GM12878 (cell line): ENCODE measurements around the gene VRK3.

ENCODE experiments used
- CEBPB ChIP-seq, 2 experiments: fragments of 150-350 bp in 1 of 2; IDR thresholded peaks; 2 replicates each; pipeline ENCODE4 v1.6.1; 2012 to 2014; ENCODE audit warnings: low read depth in 2 of 2, low read length in 2 of 2, borderline replicate concordance in 1 of 2, inconsistent platforms in 1 of 2
- CTCF ChIP-seq, 3 experiments: IDR thresholded peaks in 2 of 3; conservative IDR thresholded peaks in 1 of 3; 2 replicates each; pipeline ENCODE4 v1.5.1; 2011; ENCODE audit warnings: low read depth in 3 of 3, low read length in 3 of 3, mild to moderate bottlenecking in 3 of 3, control low read depth in 2 of 3, moderate library complexity in 2 of 3, inconsistent platforms in 1 of 3, mixed read lengths in 1 of 3; ENCODE audit not compliant: control insufficient read depth in 2 of 3, insufficient read depth in 1 of 3; ENCODE audit errors: extremely low read depth in 1 of 3
- EZH2 ChIP-seq: IDR thresholded peaks from 2 replicates; pipeline ENCODE4 v1.6.1; 2012; ENCODE audit warnings: low read depth, mild to moderate bottlenecking, control low read depth, inconsistent platforms, low read length, borderline replicate concordance; ENCODE audit not compliant: control insufficient read depth
- HCFC1 ChIP-seq: fragments of 150-350 bp; IDR thresholded peaks from 2 replicates; pipeline ENCODE4 v1.6.1; 2014; ENCODE audit warnings: low read length
- JUND ChIP-seq: IDR thresholded peaks from 2 replicates; pipeline ENCODE4 v1.6.1; 2012; ENCODE audit warnings: low read depth, mild to moderate bottlenecking, low read length, improper control_type of control experiment, moderate library complexity
- KDM1A ChIP-seq: fragments of 200-600 bp; sonication (generic); IDR thresholded peaks from 2 replicates; pipeline ENCODE4 v1.6.1; 2016; ENCODE audit warnings: borderline replicate concordance
- POLR2A ChIP-seq: IDR thresholded peaks from 2 replicates; pipeline ENCODE4 v1.6.1; 2011; ENCODE audit warnings: low read depth, mild to moderate bottlenecking, low read length
- POLR2AphosphoS5 ChIP-seq: IDR thresholded peaks from 2 replicates; pipeline ENCODE4 v1.6.1; 2011; ENCODE audit warnings: mild to moderate bottlenecking, low read length, inconsistent platforms
- RAD21 ChIP-seq: IDR thresholded peaks from 2 replicates; pipeline ENCODE4 v1.6.1; 2011; ENCODE audit warnings: mild to moderate bottlenecking, low read depth, low read length, moderate library complexity; ENCODE audit not compliant: insufficient read depth
- RELA ChIP-seq: fragments of 450-650 bp; IDR thresholded peaks from 2 replicates; pipeline ENCODE4 v1.8.0; 2014; ENCODE audit warnings: borderline replicate concordance; ENCODE audit not compliant: partially characterized antibody
- TAF1 ChIP-seq: IDR thresholded peaks from 2 replicates; pipeline ENCODE4 v1.6.1; 2011; ENCODE audit warnings: mild to moderate bottlenecking, low read depth, low read length, borderline replicate concordance
- TARDBP ChIP-seq: IDR thresholded peaks from 2 replicates; pipeline ENCODE4 v1.6.1; 2016; ENCODE audit warnings: borderline replicate concordance
- ZNF384 ChIP-seq: IDR thresholded peaks from 2 replicates; pipeline ENCODE4 v1.6.1; 2012; ENCODE audit warnings: low read depth, mild to moderate bottlenecking, low read length, improper control_type of control experiment, borderline replicate concordance
- ZNF687 ChIP-seq: fragments of 450-650 bp; IDR thresholded peaks from 2 replicates; pipeline ENCODE4 v1.6.1; 2017; ENCODE audit warnings: mild to moderate bottlenecking, moderate library complexity

- TF ChIP-seq RAD21 (no peak), EZH2 (no peak), CTCF (IDR thresholded peaks at IDR 0.05 in 2 of 3, conservative IDR thresholded peaks at IDR 0.05 in 1 of 3; ENCODE audit: control insufficient read depth in 2 of 3, extremely low read depth in 1 of 3, insufficient read depth in 1 of 3, low read depth in 3 of 3, low read length in 3 of 3) (no peak), ZNF687 (no peak), KDM1A (no peak), POLR2A (no peak), JUND (no peak), CEBPB (IDR thresholded peaks at IDR 0.05; ENCODE audit: borderline replicate concordance in 1 of 2, low read depth in 2 of 2, low read length in 2 of 2) (no peak), ZNF384 (no peak), RELA (no peak), POLR2AphosphoS5 (no peak), HCFC1 (no peak), TAF1 (no peak), TARDBP (no peak)
Observed at GRCh38 chr19:49949742-49950589, 75.2 kb downstream of the VRK3 start.
